K562 (cell line): ENCODE results near the gene GADD45G. TPM values are rescaled to one million over a fixed set of nuclear protein-coding genes. Genes with fewer than 3 reads are reported as not detected.

Experiments used
- ATAC-seq: fragments of 200-7000 bp; cut with Tn5 transposase; 3 replicates; pipeline ENCODE4 v1.9.1; 2020; ENCODE audit warnings: moderate library complexity
- BruUV-seq: library from RNA; stranded (reverse); fragments of 400-500 nt; replicated peaks from 2 replicates; lab custom pipeline; 2021; lab: Mats Ljungman, UMichigan
- CTCF ChIA-PET: fragments of 300-600 bp; formaldehyde crosslinking; extraction: SDS; loops from one replicate; lab custom pipeline; 2021; ENCODE audit warnings: low intra/inter-chr PET ratio; lab: Yijun Ruan, JAX
- POLR2A ChIA-PET: fragments of 300-600, 350-650 bp; sonication (Branson Sonifier 250); formaldehyde crosslinking; extraction: SDS; loops from one replicate; lab custom pipeline; 2021; ENCODE audit warnings: antibody characterized with exemption, inconsistent platforms; lab: Yijun Ruan, JAX
- DNase-seq, 4 experiments: peaks; one replicate each; pipeline versions ENCODE4 v3.0.0 to v3.0.0-alpha.2; 2011 to 2018; ENCODE audit warnings: low spot score in 3 of 4, mixed read lengths in 3 of 4; ENCODE audit errors: extremely low read depth in 1 of 4
- FAIRE-seq: peaks from 2 replicates; lab custom pipeline; 2011; peaks lifted over from hg19 to GRCh38; lab: Jason Lieb, UNC
- H2AFZ ChIP-seq: 2 replicates; pipeline ENCODE4 v1.6.0; 2011; ENCODE audit warnings: low read depth, low read length, control low read depth, inconsistent platforms
- H3K27ac ChIP-seq: fragments of 200-600 bp; 3 replicates; pipeline ENCODE4 v1.8.0; 2011; ENCODE audit warnings: low read depth, mild to moderate bottlenecking, control low read depth, inconsistent platforms, low read length, moderate library complexity, mixed read lengths; ENCODE audit errors: extremely low read depth
- H3K27me3 ChIP-seq, 2 experiments: fragments of 300-600 bp in 1 of 2; 2 replicates in 1 of 2; 3 replicates in 1 of 2; pipeline versions ENCODE4 v1.6.0 to v1.8.0; 2011; ENCODE audit warnings: inconsistent platforms in 2 of 2, low read length in 2 of 2, mild to moderate bottlenecking in 1 of 2, mixed read lengths in 1 of 2, moderate library complexity in 1 of 2; ENCODE audit not compliant: control insufficient read depth in 2 of 2, insufficient read depth in 2 of 2
- H3K36me3 ChIP-seq: fragments of 300-600 bp; 3 replicates; pipeline ENCODE4 v1.8.0; 2011; ENCODE audit warnings: mild to moderate bottlenecking, low read length, inconsistent platforms; ENCODE audit not compliant: control insufficient read depth, insufficient read depth
- H3K4me1 ChIP-seq, 2 experiments: fragments of 200-600 bp in 1 of 2; replicated peaks in 1 of 2; 2 replicates in 1 of 2; 3 replicates in 1 of 2; pipeline versions ENCODE4 v1.5.1 to v1.8.0; 2011; ENCODE audit warnings: inconsistent platforms in 2 of 2, low read length in 2 of 2, mild to moderate bottlenecking in 1 of 2, mixed read lengths in 1 of 2, moderate library complexity in 1 of 2; ENCODE audit not compliant: control insufficient read depth in 2 of 2, insufficient read depth in 2 of 2
- H3K4me2 ChIP-seq: 2 replicates; pipeline ENCODE4 v1.6.1; 2011; ENCODE audit warnings: low read length, control low read depth, inconsistent platforms, mixed read lengths; ENCODE audit not compliant: insufficient read depth
- H3K4me3 ChIP-seq: fragments of 200-600 bp; sonication (generic), shearing (Covaris generic); 2 replicates; pipeline ENCODE4 v1.5.1; 2016; ENCODE audit warnings: control low read depth, inconsistent platforms
- H3K79me2 ChIP-seq: fragments of 200-600 bp; 3 replicates; pipeline ENCODE4 v1.8.0; 2011; ENCODE audit warnings: low read length, inconsistent platforms; ENCODE audit not compliant: control insufficient read depth, insufficient read depth
- H3K9ac ChIP-seq, 2 experiments: 2 replicates each; pipeline versions ENCODE4 v1.6.0 to v1.6.1; 2011; ENCODE audit warnings: low read depth in 2 of 2, low read length in 2 of 2, control low read depth in 1 of 2, inconsistent platforms in 1 of 2, mild to moderate bottlenecking in 1 of 2, mixed read lengths in 1 of 2; ENCODE audit not compliant: insufficient read depth in 1 of 2
- H3K9me1 ChIP-seq: one replicate; pipeline ENCODE4 v1.6.0; 2011; ENCODE audit warnings: inconsistent platforms, mild to moderate bottlenecking, low read length, moderate library complexity; ENCODE audit not compliant: control insufficient read depth, insufficient read depth
- H3K9me3 ChIP-seq: replicated peaks from 2 replicates; pipeline ENCODE4 v1.5.1; 2011; ENCODE audit warnings: low read depth, low read length, inconsistent platforms; ENCODE audit not compliant: control insufficient read depth, insufficient read depth
- H4K20me1 ChIP-seq: replicated peaks from 2 replicates; pipeline ENCODE4 v1.6.1; 2011; ENCODE audit warnings: low read length, inconsistent platforms, mixed read lengths; ENCODE audit not compliant: control insufficient read depth, insufficient read depth
- MAFG ChIP-seq: fragments of 450-650 bp; conservative IDR thresholded peaks from 2 replicates; pipeline ENCODE4 v1.6.1; 2016; ENCODE audit warnings: missing genetic modification characterization, missing compliant biosample characterization
- RFX1 ChIP-seq: fragments of 450-650 bp; IDR thresholded peaks from 2 replicates; pipeline ENCODE4 v1.6.1; 2016; ENCODE audit warnings: mild to moderate bottlenecking, moderate library complexity
- SPI1 ChIP-seq: IDR thresholded peaks from 2 replicates; pipeline ENCODE4 v1.6.1; 2011; ENCODE audit warnings: low read depth, low read length, control low read depth, borderline replicate concordance
- STAT6 ChIP-seq: sonication (generic); formaldehyde crosslinking; IDR thresholded peaks from 2 replicates; pipeline ENCODE4 v1.8.1; 2023; ENCODE audit warnings: mild to moderate bottlenecking, missing genetic modification reagents
- WGBS: fragments of 100-300 bp; shearing (Covaris generic); methylation state at CpG from one replicate; pipeline ENCODE4 v1.1.6; 2016; ENCODE audit warnings: low coverage, mixed read lengths; ENCODE audit not compliant: insufficient coverage; ENCODE audit errors: missing lambda C conversion rate; 5-methylcytosine and 5-hydroxymethylcytosine counted together
- in situ Hi-C: fragments of 300-500 bp; cut with MboI; formaldehyde crosslinking; loops from 4 replicates; pipeline ENCODE4 v1.15.0; 2018; ENCODE audit warnings: inconsistent platforms, mixed read lengths
- intact Hi-C: fragments of 100-400 bp; cut with micrococcal nuclease; formaldehyde crosslinking; loops from 2 replicates; pipeline ENCODE4 v1.14.2; 2022
- polyA plus RNA-seq, 8 experiments: library from polyadenylated mRNA; depleted of rRNA in 4 of 8; stranded (reverse) in 5 of 8; unstranded in 3 of 8; fragments of >200 nt; fragmentation: Nextera tagmentation in 2 of 8; fragmentation: Illumina TruSeq in 1 of 8; extraction: Ambion mirVana in 2 of 8; extraction: Trizol in 1 of 8; gene quantifications; 2 replicates each; pipeline versions ENCODE4 v1.2.1 to v1.2.3, GENCODE V29; 2011 to 2014; ENCODE audit warnings: inconsistent platforms in 1 of 8, missing spikeins in 1 of 8
- total RNA-seq, 7 experiments: library from RNA; depleted of rRNA in 6 of 7; stranded (reverse); fragments of >200 nt in 6 of 7; fragmentation: Illumina TruSeq in 2 of 7; extraction: Trizol in 2 of 7; gene quantifications; 2 replicates each; pipeline versions ENCODE4 v1.2.1 to v1.2.3, GENCODE V29; 2011 to 2021; ENCODE audit warnings: low replicate concordance in 1 of 7
- TF ChIP-seq, protein P1 (sequence below): fragments of 250-450 bp; sonication (Bioruptor Pico); IDR thresholded peaks from 2 replicates; pipeline ENCODE4 v1.8.0; 2021; ENCODE audit warnings: borderline replicate concordance, mild to moderate bottlenecking, moderate library complexity; ENCODE audit not compliant: poor library complexity, severe bottlenecking

GADD45G gene
- total and polyA plus RNA-seq, 9 of the 15 experiments (the other 6 are each of a cell fraction or from before 2014, with no cell fraction given) = 0.20 to 0.34 TPM; not detected in 7

DNA sequence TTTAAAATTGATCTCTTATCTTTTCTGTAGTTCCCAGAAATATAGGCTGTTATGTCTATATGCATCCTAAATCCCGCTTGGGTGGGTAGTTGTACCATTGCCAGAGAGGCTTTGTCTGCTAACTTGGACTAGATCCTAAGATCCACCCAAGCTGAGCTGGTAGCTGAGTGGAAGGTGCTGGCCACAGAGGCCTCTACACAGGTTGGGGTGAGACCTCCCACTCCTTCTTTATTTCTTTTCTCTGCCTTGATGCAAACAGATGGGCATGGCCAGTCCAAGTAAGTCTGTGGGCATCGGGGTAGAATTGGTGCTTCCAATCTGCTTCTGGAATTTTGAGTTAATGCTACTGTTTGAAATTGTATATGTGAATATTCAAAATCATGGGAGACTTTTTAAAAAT is 14.4 kb upstream of the GADD45G start:
- no peak overlapping the region for H3K4me3 ChIP-seq
- H3K27me3 ChIP-seq = peaks cover 0 to 17% of the 10 kb centered on the region in 2 experiments; a peak in 2 of 5 replicates
- no peak for DNase-seq
- ChIA-PET POLR2A (no interaction called here), CTCF (no interaction called here)
- H3K4me1 ChIP-seq = no peaks in the 10 kb centered on the region
- no peak overlapping the region for H3K27ac ChIP-seq
- no peak overlapping the region for H3K9ac ChIP-seq
- ATAC-seq = no peak
- intact Hi-C loops = no loop called here
- no peaks in the 10 kb centered on the region for H3K9me1 ChIP-seq
- no peaks in the 10 kb centered on the region for H4K20me1 ChIP-seq
- H3K9me3 ChIP-seq = no peaks in the 10 kb centered on the region
- H3K36me3 ChIP-seq = no peaks in the 10 kb centered on the region
- WGBS = 0% methylated on average over 2 of the region's 2 CpGs
- no peak overlapping the region for H3K4me2 ChIP-seq
- no peak for FAIRE-seq
- in situ Hi-C loops = loop anchor here (25.0 kb wide), 1 partner anchor 1297 kb away; no protein-coding TSS in a partner anchor
- no TSS peak for BruUV-seq
- TF ChIP-seq SPI1 (no peak), MAFG (tag) (no peak), RFX1 (no peak), STAT6 (CRISPR knock-in tag) (no peak)
- TF ChIP-seq, protein P1, sequence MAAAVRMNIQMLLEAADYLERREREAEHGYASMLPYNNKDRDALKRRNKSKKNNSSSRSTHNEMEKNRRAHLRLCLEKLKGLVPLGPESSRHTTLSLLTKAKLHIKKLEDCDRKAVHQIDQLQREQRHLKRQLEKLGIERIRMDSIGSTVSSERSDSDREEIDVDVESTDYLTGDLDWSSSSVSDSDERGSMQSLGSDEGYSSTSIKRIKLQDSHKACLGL (CRISPR knock-in tag) = no peak
- H3K79me2 ChIP-seq = no peaks in the 10 kb centered on the region
- no peak overlapping the region for H2AFZ ChIP-seq
